Mammary epithelial cell (primary cell): ENCODE data around the gene CDRT4.

Experiments
- EZH2 ChIP-seq: IDR thresholded peaks from 2 replicates; pipeline ENCODE4 v1.6.1; 2012; ENCODE audit warnings: low read length, inconsistent platforms, borderline replicate concordance
- TF ChIP-seq, protein P1 (sequence below), 2 donors: IDR thresholded peaks in 1 of 2; conservative IDR thresholded peaks in 1 of 2; 2 replicates each; pipeline ENCODE4 v1.5.1; 2011 to 2012; ENCODE audit warnings: inconsistent platforms in 2 of 2, low read length in 2 of 2, mild to moderate bottlenecking in 2 of 2, control low read depth in 1 of 2, low read depth in 1 of 2; ENCODE audit not compliant: insufficient read depth in 1 of 2; ENCODE audit errors: extremely low read depth in 1 of 2

DNA sequence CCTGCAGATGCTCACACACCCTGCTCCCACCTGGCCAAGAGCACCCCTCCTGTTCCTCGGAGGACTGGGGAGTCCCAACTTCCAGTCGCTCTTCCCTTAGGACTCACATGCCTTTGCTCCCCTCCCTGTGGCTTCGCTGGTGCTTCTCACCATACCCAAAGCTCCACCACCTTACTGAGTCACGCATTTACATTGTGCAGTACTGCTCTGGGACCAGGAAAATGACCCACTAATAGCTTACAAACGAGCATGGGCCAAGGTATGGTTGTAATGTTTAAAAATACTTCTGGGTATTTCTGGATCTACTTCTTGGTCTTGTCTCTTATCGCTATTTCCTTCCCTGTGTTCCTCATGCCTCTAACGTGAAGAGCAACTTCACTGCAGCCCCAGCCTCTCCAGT, 41.0 kb upstream of the CDRT4 start:
- TF ChIP-seq, protein P1, sequence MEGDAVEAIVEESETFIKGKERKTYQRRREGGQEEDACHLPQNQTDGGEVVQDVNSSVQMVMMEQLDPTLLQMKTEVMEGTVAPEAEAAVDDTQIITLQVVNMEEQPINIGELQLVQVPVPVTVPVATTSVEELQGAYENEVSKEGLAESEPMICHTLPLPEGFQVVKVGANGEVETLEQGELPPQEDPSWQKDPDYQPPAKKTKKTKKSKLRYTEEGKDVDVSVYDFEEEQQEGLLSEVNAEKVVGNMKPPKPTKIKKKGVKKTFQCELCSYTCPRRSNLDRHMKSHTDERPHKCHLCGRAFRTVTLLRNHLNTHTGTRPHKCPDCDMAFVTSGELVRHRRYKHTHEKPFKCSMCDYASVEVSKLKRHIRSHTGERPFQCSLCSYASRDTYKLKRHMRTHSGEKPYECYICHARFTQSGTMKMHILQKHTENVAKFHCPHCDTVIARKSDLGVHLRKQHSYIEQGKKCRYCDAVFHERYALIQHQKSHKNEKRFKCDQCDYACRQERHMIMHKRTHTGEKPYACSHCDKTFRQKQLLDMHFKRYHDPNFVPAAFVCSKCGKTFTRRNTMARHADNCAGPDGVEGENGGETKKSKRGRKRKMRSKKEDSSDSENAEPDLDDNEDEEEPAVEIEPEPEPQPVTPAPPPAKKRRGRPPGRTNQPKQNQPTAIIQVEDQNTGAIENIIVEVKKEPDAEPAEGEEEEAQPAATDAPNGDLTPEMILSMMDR (conservative IDR thresholded peaks at IDR 0.05 in 1 of 2, IDR thresholded peaks at IDR 0.05 in 1 of 2; ENCODE audit: extremely low read depth in 1 of 2, insufficient read depth in 1 of 2, low read depth in 1 of 2, low read length in 2 of 2) = no peak
- TF ChIP-seq EZH2 = no peak
